8988T (cell line): ENCODE results near the gene SMIM5.
"Not testable (repeated sequence)": the region's sequence is repeated elsewhere in the genome, so short reads cannot be mapped to it uniquely, and the experiment has no call there.

Experiments
- DNase-seq: peaks from one replicate; pipeline ENCODE4 v3.0.0; 2011

Gene SMIM5

DNA sequence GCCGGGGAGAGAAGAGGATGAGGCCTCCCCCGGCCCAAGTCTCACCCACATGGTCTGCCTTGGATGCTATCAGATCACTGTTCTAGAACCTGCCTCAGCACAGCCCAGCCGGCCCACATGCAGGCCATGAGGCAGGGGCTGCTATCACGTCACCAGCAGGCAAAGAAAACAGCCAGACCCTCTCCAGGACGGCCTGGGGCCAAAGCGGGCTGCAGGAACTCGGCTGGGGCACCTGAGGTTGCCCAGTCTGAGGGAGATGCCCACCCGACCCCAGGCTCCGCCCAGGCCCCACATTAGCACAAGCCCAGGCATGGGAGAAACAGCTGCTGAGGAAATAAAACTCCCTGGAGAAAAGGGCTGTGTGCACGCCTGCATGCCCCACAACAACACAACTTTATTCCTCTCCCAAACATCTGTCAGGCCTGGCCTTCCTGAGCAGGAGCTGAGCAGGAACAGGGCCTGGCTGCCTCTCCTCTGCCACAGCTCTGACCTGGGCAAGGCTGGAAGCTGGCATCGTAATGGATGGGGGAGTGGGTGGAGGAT, 6.7 kb upstream of the SMIM5 start:
- no peak for DNase-seq

GRCh38 chr17:75627094-75627493, 6.1 kb upstream of the SMIM5 start:
- no peak for DNase-seq

DNA sequence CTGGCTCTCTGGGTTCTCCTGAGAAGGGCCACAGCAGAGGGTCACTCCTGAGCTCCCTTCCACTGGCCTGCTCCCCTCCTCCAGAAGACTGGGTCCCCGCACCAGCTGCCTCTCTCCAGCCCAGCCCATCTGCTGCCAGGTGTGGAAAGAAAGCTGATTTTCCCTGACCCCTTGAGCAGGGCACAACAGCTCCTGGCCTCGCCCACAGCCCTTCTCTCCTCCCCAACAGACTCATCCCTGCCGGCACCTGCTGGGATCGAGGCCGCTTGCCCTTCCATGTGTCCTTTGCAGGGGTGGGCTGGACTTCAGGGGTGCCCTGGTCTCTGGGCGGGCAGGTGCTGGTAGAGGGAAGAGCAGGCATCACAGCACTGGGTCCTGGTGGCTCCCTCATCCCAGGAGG, 4.8 kb upstream of the SMIM5 start:
- DNase-seq: no peak

- DNase-seq: no peak
These were observed 4.1 kb upstream of the SMIM5 start for GRCh38 chr17:75629157-75629556.

GRCh38 chr17:75630071-75630917, 2.9 kb upstream of the SMIM5 start:
- DNase-seq: no peak

- DNase-seq: no peak
These were observed 1.9 kb upstream of the SMIM5 start for GRCh38 chr17:75631353-75631752.

GRCh38 chr17:75632428-75632827, 806 bp upstream of the SMIM5 start:
- no peak for DNase-seq

DNA sequence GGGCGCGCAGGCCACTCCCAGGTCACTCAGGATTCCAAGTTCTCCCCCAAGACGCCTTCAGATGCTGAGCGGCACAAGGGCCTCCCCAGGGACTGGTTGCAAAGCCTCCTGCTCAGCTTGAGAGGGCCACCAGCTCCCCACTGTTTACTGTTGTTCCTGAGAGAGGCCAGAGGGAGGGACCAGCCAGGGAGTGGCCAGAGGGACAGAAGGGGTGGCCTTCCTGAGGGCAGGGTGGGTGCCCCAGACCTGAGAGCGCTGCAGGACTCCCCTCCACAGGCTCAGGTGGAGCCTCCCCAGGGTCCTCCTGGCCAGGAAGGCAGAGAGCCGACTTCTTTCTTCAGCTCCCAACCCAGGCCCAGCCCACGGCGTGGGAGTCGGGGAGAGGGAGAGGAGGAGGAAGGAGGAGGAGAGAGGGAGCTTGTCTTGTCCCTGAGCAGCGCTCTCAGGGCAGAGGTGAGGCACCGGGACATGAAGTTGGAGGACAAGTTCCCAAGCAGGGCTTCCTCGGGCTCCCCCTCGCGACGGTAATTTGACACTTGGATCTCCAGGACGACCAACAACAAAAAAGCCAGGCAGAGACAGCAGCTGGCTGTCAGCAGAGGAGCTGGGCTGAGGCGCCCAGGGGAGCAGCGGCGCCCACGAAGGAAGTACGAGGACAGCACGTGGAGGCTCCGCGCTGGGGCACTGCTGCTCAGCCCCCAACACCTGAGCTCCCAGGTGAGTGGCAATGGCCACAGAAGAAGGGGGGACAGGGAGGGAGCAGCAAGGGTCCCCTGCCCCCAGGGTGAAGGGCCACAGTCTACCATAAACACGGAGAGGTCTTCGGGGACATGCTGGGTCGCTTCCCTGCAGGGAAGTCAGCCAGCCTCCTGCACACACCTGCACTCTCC, 497 bp downstream of the SMIM5 start:
- peak; percentile 90 for DNase-seq

DNA sequence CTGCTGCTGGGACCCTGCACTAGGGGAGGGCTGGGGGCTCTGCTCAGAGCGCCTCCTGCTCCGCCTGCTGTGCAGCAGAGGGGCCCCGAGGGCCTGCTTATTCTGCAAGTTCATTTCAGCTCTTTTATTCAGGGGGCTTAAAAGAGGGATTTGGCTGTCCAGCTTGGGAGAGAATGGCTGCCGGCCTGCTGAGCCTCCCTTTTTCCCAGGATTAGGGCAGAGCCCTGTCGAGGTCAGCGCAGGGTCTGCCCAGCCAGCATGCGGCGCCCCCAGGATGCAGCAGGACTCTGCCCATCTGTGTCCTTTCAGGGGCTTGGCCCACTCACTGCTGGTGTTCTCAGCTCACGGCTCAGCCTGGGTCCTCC, 1.1 kb downstream of the SMIM5 start:
- no peak for DNase-seq

- DNase-seq: no peak
These were observed 1.7 kb downstream of the SMIM5 start for GRCh38 chr17:75634754-75635609.

DNA sequence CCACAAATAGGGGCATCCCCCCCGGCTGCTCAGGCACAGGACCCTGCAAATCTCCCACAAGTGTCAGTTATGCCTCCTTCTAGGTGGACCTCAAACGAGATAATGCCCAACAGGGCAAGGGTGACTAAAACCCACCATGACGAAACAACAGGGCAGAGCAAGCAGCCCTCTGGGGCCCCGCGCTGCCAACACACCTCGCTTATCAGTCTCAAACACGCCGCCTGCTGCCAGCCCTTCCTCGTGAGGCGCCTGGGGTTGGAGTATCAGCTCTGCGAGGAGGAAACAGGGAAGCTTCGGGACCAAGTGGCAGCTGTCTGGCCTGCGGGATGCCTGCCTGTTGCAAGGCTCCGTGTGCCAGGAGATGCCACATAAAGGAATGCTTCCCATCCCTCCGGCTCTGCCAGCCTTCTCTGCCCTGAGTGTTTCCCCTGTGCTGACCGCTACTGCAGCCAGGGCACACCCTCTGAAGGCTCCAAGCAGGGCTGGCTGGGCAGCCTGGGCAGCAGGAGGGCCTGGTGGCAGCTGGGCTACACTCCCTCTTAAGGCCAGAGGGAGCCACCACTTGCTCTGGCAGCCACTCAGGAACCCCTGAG, 2.5 kb downstream of the SMIM5 start:
- DNase-seq: peak; percentile 11

- peak; percentile 11 for DNase-seq
These were observed 3.3 kb downstream of the SMIM5 start for GRCh38 chr17:75636381-75637142.

- DNase-seq: no peak
These were observed 3.9 kb downstream of the SMIM5 start for GRCh38 chr17:75637143-75637538.

GRCh38 chr17:75637551-75637950, 4.3 kb downstream of the SMIM5 start:
- peak; percentile 13 for DNase-seq

DNA sequence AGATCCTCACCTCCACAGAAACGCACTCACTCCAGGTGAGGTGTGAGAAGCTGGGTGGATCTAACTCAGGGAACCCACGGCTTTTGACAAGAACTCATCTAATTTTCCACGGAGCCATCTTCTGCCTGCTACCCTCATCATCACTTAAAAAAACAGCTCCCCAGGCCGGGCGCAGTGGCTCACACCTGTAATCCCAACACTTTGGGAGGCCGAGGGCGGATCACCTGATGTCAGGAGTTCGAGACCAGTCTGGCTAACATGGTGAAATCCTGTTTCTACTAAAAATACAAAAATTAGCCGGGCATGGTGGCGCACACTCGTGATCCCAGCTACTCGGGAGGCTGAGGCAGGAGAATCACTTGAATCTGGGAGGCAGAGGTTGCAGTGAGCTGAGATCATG, 4.8 kb downstream of the SMIM5 start:
- not testable (repeated sequence) for DNase-seq

GRCh38 chr17:75638893-75639292, 5.7 kb downstream of the SMIM5 start:
- DNase-seq: no peak

- no peak for DNase-seq
These were observed 6.1 kb downstream of the SMIM5 start for GRCh38 chr17:75639327-75639726.

- DNase-seq: no peak
These were observed 6.7 kb downstream of the SMIM5 start for GRCh38 chr17:75639771-75640555.

DNA sequence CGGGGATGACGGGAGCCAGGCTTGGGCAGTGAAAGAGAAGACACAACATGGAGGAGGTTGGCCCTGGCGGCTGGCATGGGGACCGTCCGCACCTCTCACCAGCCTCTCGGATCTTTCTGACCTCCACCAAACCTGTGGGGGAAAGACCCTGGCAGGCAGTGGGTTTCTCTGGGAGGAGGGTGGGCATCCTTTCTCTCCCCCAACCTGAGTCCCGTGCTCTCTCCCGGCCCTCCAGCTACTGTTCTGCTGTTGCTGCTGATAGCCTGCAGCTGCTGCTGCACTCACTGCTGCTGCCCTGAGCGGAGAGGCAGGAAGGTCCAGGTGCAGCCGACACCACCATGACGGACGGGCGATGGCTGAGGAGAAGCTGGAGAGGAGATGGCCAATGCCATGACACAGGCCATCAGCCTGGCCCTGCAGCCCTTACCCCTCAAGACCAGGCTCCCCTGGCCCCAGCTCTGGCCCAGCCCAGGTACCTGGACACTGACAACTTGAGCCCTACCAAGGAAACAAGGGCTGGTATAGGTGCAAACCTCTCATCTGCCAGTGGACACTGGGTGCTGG, 7.4 kb downstream of the SMIM5 start:
- no peak for DNase-seq

- DNase-seq: no peak
These were observed 8.1 kb downstream of the SMIM5 start for GRCh38 chr17:75641343-75641742.
